HG03060 (cell line): Measurements from ENCODE around the gene SPATC1L.

Experiments used
- ATAC-seq: cut with Tn5 transposase; IDR thresholded peaks from one replicate; pipeline ENCODE4 v1.9.1; 2021; ENCODE audit warnings: low read depth, moderate number of reproducible peaks; ENCODE audit not compliant: unreplicated experiment

Gene SPATC1L

DNA sequence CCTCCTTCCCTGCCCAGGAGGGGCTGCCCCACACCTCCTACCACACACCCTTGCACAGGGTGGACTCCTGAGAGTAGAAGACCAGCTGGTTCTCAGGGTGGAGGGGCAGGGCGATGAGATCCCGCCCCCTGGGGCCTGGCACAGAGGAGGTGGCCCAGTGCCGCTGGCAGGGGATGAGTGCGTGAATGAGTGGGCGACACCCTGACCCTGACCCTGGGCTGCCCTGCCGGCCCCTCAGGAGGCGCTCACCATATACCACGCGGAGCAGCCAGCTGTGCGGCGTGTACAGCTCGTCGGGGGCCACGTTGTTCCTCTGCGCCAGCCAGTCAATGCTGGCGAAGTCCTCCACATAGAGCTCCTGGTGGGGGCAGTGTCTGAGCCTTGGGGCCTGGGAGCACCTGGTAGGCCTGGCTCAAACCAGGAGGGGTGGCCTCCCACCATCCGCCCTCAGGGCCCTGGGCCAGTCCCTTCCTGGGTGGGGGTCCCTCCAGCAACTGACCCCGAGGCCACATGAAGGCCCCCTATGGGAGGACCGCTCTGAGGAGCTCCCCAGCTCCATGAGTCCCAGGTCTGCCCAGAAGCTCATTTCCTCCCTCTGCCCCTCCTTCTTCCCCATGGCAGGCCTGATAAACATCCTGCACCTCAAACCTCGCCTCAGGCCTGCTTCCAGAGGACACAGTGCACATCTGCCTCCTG, 31.3 kb upstream of the SPATC1L start:
- ATAC-seq, result no peak

DNA sequence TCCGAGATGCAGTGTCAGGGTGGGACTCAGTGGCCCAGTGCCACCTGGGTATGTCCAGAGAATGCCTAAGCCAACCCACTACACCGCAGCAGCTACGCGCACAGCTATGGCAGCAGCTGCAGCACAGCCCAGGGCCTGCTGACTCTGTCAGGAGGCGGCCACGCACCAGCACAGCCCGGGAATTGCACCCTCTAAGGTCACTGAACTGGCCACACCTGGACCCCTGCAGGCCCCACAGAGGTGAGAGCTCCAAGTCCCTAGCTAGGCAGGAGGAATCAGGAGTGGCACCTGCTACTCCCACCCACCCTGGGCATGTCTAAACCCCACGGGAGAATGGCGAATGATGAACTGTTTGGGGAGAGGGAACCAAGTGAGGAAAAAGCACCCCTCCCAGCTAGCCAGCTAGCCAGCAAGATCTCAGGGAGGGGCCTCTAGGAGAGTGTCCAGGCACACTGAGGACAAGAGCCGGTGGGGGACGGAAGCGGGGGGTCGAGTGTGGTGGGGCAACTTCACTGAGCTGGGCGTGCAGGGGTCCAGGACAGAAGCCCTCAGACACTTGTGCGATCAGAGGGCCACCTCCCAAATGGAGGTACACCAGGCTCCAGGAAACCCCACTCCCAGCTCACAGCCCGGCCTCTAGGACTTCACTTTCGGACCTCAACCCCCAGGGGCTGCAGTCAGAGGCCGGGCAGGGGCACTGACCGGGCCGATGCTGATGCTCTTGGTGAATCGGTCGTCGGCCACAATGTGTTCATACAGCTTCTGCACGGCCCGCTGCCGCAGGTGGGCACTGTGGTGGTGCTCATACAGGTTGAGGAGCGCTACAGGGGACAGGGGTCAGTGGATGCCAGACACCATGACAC, 30.4 kb upstream of the SPATC1L start:
- ATAC-seq, result no peak

DNA sequence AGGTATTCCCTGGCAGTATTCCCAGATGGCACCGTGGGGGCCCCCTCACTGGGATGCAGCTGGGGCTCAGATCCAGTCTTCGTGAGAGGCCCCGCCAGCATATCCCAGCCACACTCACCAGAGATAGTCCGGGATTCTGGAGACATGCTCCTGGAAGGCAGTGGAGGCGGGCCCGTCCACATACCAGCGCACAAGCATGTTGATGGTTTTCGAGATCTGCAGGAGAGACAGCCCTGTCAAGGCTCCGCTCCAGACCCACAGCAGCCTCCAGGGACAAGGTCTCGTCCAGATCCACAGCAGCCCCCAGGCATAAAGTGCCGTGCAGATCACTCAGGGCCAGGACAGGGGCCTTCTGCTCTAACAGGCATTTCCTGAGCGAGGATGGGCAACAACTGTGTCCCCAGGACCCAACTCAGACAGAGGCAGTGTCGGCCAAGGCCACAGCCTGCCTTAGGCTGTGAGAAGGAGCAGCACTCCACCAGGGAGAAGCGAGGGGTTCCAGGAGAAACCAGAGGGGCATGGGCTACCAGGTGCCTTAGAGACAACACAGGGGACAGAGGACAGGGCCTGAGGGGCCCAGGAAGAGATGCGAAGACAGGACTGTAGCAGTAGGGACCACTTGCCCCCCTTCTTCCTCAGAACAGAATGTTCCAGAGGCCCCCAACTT, 29.5 kb upstream of the SPATC1L start:
- no peak for ATAC-seq

DNA sequence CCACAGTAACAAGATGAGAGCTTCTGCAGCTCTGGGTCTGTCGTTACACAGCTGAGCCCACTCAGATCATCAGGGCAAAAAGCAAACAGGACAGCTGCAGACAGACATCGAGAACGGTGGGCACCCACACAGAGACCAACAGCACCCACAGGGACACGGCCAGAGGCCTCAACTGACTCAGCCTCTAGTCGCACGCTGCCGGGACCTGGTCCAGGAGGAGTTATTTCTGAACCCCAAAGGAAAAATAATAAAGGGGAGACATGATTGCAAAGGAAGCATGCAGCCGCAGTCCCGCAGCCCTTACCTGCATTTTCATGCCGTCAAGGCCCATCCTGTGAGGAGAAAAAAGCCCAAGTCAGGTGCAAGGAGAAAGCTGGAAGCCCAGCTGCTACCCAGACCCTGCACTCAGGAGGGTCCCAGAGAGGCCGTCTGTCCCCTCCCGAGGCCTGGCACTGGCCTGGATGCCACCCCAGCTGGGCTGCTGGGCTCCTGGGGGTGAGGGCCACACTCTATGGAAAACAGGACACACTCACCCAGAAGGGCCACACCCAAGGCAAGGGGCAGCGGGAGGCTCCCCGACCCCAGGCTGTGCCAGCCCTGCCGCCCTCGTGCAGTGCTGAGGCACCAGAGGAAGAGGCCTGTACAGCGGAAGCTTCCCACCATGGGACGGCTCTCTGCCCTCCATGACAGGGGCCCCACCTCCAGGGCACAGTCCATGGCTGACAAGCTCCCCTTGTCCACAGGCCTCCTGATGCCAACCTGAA, 28.6 kb upstream of the SPATC1L start:
- no peak for ATAC-seq

DNA sequence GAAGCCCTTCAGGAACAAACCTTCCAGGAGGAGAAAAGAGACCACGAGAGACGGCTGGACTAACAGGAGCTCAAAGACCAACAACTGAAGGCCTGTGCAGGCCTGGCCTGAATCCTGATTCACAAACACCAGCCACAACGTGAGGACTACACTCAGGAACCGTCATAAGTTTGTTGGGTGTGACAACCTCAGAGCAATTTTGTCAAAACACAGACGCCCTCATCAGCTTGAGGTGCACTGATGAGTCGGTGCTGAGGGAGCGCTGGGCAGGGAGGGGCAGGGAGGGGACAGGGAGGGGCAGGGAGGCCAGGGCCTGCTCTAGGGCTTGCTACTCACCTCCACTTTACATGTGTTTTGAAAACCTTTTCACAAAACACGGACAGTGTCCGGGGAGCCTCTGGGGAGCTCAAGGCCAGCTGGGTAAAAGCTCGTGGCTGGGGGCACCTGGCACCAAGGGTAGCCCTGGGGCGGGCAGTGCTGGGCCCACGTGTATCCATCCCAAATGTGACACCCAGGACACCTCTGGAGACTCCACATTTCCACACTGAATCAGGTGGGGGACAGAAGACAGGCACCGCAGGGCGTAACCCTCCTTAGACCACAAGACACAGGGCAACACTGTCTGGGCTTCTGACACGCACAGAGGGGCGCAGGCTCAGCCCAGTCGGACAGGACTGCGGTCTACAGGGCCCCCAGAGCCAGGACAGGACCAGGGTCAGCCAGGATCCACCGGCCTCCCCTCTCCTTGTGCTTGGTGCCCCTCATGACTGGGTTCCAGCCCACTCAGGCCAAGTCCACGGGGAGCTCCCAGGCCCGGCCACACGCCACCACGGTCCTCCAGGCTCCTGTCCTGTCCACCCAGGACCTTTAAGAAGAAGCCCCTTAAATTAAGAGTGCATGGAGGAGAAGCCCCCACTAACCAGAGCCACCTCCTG, 27.8 kb upstream of the SPATC1L start:
- ATAC-seq, result no peak

DNA sequence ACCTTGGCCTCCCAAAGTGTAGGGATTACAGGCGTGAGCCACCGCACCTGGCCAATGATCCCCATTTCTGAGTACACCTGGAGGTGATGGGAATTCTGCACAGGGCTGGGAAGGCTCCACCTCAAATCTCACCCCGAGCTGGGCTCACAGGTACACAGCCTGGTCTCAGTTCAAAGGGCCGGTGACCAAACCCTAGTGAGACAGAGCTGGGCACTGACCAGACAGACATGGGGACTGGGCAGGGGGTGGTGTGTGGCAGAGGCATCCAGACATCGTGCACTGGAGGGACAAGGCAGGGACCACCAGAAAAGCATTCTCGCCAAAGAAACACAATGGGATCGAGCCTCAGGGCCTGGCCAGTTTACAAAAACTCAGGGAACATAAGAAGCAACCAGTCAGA, 27.1 kb upstream of the SPATC1L start:
- no peak for ATAC-seq

DNA sequence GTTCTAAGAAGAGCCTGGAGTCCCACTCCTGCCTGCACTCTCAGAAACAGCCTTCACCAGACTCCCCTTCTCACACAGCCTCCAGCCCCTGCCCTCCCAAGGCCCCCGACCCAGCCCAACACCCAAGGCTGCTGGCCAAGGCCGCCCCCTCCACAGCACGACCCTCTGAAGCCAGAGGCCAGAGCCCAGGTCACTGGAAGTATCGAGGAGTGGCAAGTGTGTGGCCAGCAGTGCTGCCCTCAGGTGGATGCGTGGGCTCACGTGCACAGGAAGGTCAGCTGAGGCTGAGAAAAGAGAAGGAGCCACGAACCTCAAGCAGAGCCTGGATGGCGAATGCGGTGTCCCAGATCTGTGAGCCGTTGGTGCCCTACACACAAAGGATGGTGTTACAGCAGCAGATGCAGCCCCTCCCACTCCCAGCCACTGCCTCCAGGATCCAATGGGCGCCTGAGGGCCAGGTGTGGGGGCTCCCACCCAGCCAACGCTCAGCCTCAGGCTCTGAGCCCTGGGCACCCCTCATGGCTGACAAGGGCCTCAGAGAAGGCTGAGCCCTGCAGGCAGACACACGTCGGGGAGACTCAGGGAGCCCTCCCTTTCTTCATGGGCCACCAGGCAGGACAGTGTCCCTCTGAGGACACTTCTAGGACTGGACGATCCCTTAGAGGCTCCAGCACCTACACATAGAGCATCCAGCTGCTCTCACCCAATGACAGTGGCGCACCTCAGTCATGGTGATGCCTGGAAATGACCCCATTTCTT, 26.3 kb upstream of the SPATC1L start:
- no peak for ATAC-seq

DNA sequence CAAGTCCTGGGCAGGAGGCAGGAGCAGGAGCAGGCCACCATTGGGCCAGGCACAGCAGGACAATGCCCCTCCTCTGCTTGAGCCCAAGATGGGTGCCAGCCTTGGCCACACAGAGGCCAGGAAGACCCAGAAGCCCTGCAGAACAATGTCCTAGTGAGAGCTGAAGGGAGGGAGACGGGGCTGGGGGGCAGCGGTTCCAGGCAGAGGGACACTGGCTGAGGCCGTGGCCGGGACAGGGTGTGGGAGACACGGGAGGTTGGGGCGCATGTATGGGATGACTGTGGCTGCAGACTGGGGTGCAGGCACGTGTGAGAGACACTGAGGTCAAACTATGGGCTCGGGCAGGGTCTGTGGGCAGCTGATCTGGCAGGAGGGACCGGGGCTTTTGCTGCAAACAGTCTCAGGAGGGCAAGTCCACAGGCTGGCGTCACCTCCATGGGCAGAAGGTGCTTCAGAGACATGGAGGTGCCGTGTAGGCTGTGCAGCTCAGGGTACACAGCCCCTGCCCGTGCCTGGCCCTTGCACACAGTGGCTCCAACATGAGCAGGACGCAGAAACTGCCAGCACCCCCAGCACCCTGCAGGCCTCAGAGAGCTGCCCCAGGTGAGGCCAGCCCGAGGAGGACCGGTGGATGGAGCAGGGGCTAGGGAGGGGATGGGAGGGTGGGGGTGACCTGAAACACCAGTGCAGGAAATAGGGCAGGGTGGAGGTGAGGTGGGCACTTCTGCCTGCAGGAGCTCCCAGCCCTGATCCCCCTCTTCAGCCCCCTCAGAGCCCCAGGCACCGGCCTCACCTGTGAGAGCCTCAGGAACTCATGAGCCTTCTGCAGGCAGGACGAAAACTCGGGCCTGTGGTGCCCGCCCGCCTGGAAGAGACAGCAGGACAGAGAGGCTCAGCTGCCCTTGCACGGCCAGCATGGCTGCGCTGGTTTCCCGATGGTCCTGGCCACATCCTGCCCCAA, 24.8 kb upstream of the SPATC1L start:
- ATAC-seq, result no peak

DNA sequence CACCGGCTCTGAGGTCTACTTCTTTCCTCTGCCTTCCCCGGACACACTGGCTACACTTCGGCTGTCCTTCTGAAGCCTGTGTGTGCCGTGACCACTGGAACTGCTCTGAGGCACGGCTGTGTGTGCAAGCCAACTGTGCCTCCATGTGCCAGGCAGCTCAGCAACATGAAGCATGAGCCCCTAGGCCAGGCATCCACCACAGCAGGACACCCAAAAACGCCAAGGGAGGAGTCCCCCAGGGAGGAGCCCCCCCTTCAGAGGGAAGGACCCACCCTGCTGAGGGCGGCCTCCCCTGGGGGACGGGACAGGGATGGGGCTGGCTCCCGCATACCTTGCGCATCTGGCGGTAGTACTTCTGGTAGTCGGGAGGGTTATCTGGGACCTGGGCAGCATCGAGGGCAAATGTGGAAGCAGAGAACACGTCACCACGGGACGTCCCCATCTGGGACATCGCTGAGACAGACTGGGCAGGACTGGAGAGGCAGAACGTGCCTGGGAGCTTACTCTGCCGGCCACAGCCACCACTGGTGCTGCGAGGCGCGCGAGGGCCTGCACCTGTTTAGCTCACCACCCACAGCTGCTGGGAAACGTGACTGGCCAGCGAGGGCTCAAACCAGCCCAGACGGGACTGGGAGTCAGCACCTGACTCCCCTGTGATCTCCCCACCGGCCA, 23.8 kb upstream of the SPATC1L start:
- ATAC-seq, result no peak

DNA sequence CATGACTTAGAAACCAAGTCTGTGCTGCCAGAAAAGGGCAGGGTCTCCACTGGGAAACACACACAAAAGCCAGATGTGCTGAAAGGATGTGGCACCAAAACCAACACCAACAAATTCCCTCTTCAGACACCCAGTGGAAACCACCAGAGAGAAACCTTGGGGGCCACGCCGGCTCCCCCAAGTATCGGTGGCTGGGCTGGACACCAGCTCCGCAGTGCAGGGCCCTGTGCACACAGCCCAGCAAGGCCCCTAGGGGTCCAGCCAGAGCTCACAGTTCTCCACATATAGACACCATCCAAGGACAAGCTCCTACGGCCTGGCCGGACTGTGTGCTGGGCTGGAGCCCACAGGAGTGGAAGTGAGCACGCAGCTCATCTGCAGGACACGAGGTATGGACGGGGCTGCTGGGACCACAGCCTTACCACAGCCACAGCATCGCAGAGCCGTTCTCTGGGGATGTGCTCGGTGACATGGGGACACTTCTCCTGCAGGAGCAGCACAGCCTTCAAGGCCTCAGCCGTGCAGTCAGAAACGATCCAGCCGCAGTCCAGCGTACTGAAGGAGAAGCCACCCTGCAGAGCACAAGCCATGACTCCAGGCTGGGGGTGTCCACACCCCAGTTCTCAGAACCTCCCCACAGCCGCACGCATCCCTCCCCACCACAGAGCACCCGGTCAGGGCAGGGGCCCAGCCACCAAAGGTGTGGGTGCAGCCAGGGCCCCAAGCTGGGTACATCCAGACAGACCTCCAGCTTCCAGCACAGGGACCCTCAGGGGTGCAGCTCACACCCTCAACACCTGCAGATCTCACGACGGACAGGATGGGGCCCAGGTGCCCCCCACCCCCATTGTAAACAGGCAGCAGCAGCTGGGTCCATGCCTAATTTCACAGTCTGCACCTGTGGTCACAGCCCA, 23.0 kb upstream of the SPATC1L start:
- ATAC-seq, result no peak

DNA sequence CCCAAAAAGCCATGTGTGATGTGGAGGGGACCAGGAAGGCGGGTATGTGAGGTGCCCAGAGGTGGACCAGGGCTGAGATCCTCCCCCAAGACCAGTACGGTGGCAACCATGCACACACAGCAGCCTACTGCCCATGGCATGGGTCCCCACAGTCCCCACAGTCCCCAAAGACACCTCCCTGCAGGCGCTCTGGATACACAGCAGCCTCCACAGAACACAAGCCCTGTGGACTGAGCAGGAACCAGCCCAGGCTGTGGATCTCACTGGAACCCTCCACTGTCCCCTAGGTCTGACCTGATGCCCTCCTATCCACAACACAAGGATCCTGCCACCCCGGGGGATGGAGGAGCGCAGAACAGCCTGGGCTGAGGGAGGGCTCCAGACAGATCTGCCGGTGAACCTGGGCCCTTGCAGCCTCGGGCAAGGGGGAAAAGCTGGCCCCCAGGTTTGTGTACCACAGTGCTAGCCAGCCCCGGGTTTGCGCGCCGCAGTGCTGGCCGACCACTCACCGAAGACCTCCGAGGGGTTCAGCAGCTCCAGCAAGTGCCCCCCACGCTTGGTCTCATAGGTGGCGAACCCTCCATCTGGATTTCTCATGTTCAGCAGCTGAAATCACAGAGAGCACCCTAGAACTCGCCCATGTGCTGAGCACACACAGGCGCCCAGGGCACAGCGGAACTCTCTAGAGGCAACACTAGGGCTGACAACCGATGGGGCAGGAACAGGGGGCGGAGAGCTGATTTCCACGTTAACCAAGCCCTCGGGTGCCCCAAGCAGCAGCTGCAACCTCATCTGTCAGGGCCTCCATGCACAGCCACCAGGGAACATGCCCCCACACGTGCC, 22.1 kb upstream of the SPATC1L start:
- no peak for ATAC-seq

DNA sequence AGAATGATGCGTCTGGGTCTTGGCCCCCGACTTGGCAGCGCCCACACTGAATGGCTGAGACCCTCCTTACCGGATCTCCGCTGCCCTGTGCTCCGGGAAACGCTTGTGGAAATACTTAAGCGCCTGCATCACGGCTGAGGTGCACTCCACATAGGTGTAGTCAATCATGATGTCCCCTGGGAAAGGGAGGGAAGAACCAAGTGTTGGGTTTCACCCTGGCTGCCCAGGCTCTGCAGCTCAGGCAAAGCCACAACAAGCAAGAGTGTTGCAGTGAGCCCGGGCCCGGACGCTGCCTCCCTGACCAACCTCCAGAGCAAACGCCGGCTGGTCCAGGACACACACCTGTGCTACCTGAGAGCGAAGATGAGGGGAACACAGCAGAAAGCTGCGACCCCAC, 21.5 kb upstream of the SPATC1L start:
- no peak for ATAC-seq

DNA sequence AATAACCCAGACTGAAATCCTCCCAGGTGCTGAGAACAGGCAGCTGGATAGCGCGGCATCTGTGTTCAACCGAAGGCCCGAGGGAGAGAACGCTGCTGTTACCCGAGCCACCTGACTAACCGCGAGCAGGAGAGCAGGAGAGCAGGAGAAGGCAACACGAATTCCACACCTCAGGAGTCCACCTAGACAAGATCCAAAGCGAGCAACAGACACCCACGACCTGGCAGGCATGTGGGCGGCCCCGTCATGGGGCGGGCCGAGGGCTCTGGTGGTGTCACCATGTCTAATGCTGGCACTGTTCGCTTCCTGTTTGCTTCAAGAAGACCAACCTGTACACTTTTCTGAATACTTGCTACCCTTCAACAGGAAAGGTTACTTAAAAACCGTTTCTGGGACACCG, 20.9 kb upstream of the SPATC1L start:
- no peak for ATAC-seq

DNA sequence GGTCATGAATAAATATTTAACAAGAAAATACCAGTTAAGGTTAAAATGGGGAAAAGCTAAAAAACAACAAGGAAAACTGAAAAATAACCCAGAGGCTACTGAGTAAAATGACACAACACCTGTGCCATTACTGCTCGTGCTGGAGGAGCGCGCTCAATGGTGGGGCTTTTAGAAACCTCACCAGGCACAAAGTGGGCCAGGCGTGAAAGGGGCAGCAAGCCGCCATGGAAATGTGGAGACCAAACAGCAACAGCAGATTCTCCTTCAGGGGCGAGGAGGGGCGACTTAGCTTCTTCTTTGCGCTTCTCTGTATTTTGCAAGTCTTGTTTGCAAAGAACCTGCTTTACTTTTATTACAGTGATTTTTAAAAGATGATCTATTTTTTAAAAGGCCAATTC, 18.9 kb upstream of the SPATC1L start:
- no peak for ATAC-seq

DNA sequence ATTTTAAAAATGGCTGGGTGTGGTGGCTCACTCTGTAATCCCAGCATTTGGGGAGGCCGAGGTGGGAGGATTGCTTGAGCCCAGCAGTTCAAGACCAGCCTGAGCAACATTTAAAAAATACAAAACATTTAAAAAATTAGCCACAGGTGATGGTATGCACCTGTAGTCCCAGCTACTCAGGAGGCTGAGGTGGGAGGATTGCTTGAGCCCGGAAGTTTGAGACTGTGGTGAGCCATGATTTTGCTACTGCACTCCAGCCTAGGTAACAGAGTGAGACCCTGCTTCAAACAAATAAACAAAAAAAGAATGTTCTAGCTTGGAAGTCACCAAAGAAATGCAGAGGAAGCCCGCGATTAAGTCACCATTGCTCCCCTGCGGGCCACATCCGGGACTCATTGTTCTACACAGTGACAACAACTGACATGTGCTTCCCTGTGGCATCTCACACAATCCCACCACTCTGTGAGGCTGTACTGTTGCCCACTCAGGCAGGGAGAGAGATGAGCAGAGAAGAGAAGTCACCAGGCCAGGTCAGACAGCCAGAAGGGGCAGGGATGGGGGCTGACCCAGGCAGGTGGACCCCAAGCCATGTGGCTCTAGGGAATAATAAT, 18.4 kb upstream of the SPATC1L start:
- ATAC-seq, result no peak
